GM12878 (cell line): Measurements from ENCODE around the gene SCRN2. TPM values are rescaled to one million over a fixed set of nuclear protein-coding genes. Genes with fewer than 3 reads are reported as not detected.

ENCODE experiments used
- ATAC-seq: fragments of 200-7000 bp; cut with Tn5 transposase; 3 replicates; pipeline ENCODE4 v1.9.1; 2020; ENCODE audit warnings: mild to moderate bottlenecking, moderate library complexity
- BruUV-seq: library from RNA; stranded (reverse); fragments of 400-500 nt; replicated peaks from 2 replicates; lab custom pipeline; 2021; lab: Mats Ljungman, UMichigan
- CTCF ChIA-PET: fragments of 300-600 bp; sonication (Branson Sonifier 250); formaldehyde crosslinking; extraction: SDS; loops from one replicate; lab custom pipeline; 2021; ENCODE audit warnings: inconsistent platforms; lab: Yijun Ruan, JAX
- POLR2A ChIA-PET: fragments of 350-600 bp; formaldehyde crosslinking; extraction: SDS; loops from one replicate; lab custom pipeline; 2021; ENCODE audit warnings: inconsistent platforms; lab: Charles Lee
- RAD21 ChIA-PET: fragments of 300-600 bp; sonication (Branson Sonifier 250); formaldehyde crosslinking; loops from one replicate; lab custom pipeline; 2023; ENCODE audit warnings: antibody characterized with exemption; ENCODE audit not compliant: unreplicated experiment; lab: Charles Lee
- SMC1A ChIA-PET: fragments of 300-600 bp; sonication (Branson Sonifier 250); formaldehyde crosslinking; loops from one replicate; lab custom pipeline; 2023; ENCODE audit not compliant: unreplicated experiment, uncharacterized antibody; lab: Charles Lee
- DNase-seq: peaks from one replicate; pipeline ENCODE4 v3.0.0-alpha.2; 2011; ENCODE audit warnings: low read depth, low spot score
- FAIRE-seq: peaks from 3 replicates; lab custom pipeline; 2011; peaks lifted over from hg19 to GRCh38; lab: Jason Lieb, UNC
- H2AFZ ChIP-seq: 2 replicates; pipeline ENCODE4 v1.6.0; 2011; ENCODE audit warnings: low read depth, low read length, control low read depth; ENCODE audit not compliant: control insufficient read depth
- H3K27ac ChIP-seq: 2 replicates; pipeline ENCODE4 v1.5.1; 2011; ENCODE audit warnings: control low read depth; ENCODE audit not compliant: control insufficient read depth, insufficient read depth
- H3K27me3 ChIP-seq, 2 experiments: replicated peaks in 1 of 2; 2 replicates each; pipeline versions ENCODE4 v1.6.0 to v1.6.1; 2011; ENCODE audit warnings: low read length in 1 of 2; ENCODE audit not compliant: control insufficient read depth in 2 of 2, insufficient read depth in 2 of 2
- H3K36me3 ChIP-seq, 2 experiments: 2 replicates each; pipeline ENCODE4 v1.5.1; 2011; ENCODE audit warnings: low read length in 1 of 2; ENCODE audit not compliant: control insufficient read depth in 2 of 2, insufficient read depth in 2 of 2
- H3K4me1 ChIP-seq: 2 replicates; pipeline ENCODE4 v1.6.1; 2011; ENCODE audit warnings: mild to moderate bottlenecking, low read length, moderate library complexity, mixed read lengths; ENCODE audit not compliant: control insufficient read depth, insufficient read depth
- H3K4me2 ChIP-seq: 2 replicates; pipeline ENCODE4 v1.6.0; 2011; ENCODE audit warnings: control low read depth; ENCODE audit not compliant: control insufficient read depth, insufficient read depth
- H3K4me3 ChIP-seq: fragments of 200-600 bp; sonication (generic); 2 replicates; pipeline ENCODE4 v1.5.1; 2016
- H3K79me2 ChIP-seq: 2 replicates; pipeline ENCODE4 v1.6.0; 2011; ENCODE audit warnings: low read length; ENCODE audit not compliant: control insufficient read depth, insufficient read depth
- H3K9ac ChIP-seq: 2 replicates; pipeline ENCODE4 v1.8.0; 2011; ENCODE audit warnings: low read length, control low read depth, mixed read lengths; ENCODE audit not compliant: control insufficient read depth, insufficient read depth
- H3K9me3 ChIP-seq: replicated peaks from 3 replicates; pipeline ENCODE4 v1.5.1; 2011; ENCODE audit warnings: mild to moderate bottlenecking, low read length; ENCODE audit not compliant: control insufficient read depth, insufficient read depth
- H4K20me1 ChIP-seq: 2 replicates; pipeline ENCODE4 v1.6.0; 2011; ENCODE audit not compliant: control insufficient read depth, insufficient read depth
- HSF1 ChIP-seq: fragments of 150-350 bp; IDR thresholded peaks from 2 replicates; pipeline ENCODE4 v1.6.1; 2014; ENCODE audit warnings: mild to moderate bottlenecking, low read depth, low read length
- IKZF1 ChIP-seq: fragments of 450-650 bp; conservative IDR thresholded peaks from 2 replicates; pipeline ENCODE4 v1.6.1; 2017; ENCODE audit warnings: antibody characterized with exemption, mild to moderate bottlenecking
- IRF4 ChIP-seq: IDR thresholded peaks from 2 replicates; pipeline ENCODE4 v1.6.1; 2011; ENCODE audit warnings: low read depth, low read length
- MTA3 ChIP-seq: IDR thresholded peaks from 2 replicates; pipeline ENCODE4 v1.6.1; 2012; ENCODE audit warnings: low read length, inconsistent platforms, borderline replicate concordance
- TBL1XR1 ChIP-seq: IDR thresholded peaks from 2 replicates; pipeline ENCODE4 v1.6.1; 2012; ENCODE audit warnings: low read depth, low read length, improper control_type of control experiment
- ZBTB4 ChIP-seq: fragments of 450-650 bp; formaldehyde crosslinking; IDR thresholded peaks from 2 replicates; pipeline ENCODE4 v1.4.0; 2022; ENCODE audit warnings: mild to moderate bottlenecking, moderate library complexity
- WGBS: methylation state at CpG from one replicate; pipeline ENCODE4 v1.1.6; 2016; ENCODE audit warnings: low lambda C conversion rate; ENCODE audit not compliant: insufficient replicate concordance, insufficient coverage; ENCODE audit errors: missing lambda C conversion rate; 5-methylcytosine and 5-hydroxymethylcytosine counted together
- in situ Hi-C: fragments of 300-500 bp; cut with MboI; formaldehyde crosslinking; loops from 9 replicates; pipeline ENCODE4 v1.14.3; 2018; ENCODE audit warnings: mixed read lengths
- intact Hi-C: fragments of 100-400 bp; cut with micrococcal nuclease; formaldehyde crosslinking; loops from one replicate; pipeline ENCODE4 v1.14.2; 2022; ENCODE audit not compliant: unreplicated experiment
- polyA plus RNA-seq, 11 experiments: library from polyadenylated mRNA; depleted of rRNA in 4 of 11; unstranded in 6 of 11; stranded (reverse) in 5 of 11; fragments of >200 nt; fragmentation: Nextera tagmentation in 4 of 11; fragmentation: Illumina TruSeq in 1 of 11; extraction: Ambion mirVana in 4 of 11; extraction: Trizol in 1 of 11; gene quantifications; 1 replicate in 1 of 11; 2 replicates in 10 of 11; pipeline versions ENCODE4 v1.2.1 to v1.2.3, GENCODE V29; 2011 to 2016; ENCODE audit warnings: inconsistent platforms in 2 of 11, missing spikeins in 2 of 11, low read depth in 1 of 11
- total RNA-seq, 4 experiments: library from RNA; depleted of rRNA in 3 of 4; stranded (reverse); fragments of >200 nt in 3 of 4; fragmentation: Illumina TruSeq in 1 of 4; extraction: Trizol in 1 of 4; gene quantifications; 2 replicates each; pipeline versions ENCODE4 v1.2.1 to v1.2.3, GENCODE V29; 2013 to 2021

SCRN2 gene
- total and polyA plus RNA-seq, 10 of the 15 experiments (the other 5 are each of a cell fraction or from before 2014, with no cell fraction given), result 0.34 to 33.3 (median 20.1) TPM

- H3K27me3 ChIP-seq, result peaks cover 14 to 19% of the 10 kb centered on the region in 2 experiments
- H3K79me2 ChIP-seq, result no peaks in the 10 kb centered on the region
- 53% methylated on average over 3 of the region's 3 CpGs for WGBS
- DNase-seq (no peak), FAIRE-seq (no peak), ATAC-seq (no peak)
- no peak overlapping the region for H3K27ac ChIP-seq
- TF ChIP-seq IRF4 (no peak), IKZF1 (no peak), HSF1 (no peak), TBL1XR1 (no peak), ZBTB4 (CRISPR knock-in tag) (no peak), MTA3 (no peak)
- CTCF ChIA-PET, result interaction anchor here (8.5 to 12.4 kb wide), 2 partner anchors 43 to 172 kb away, joined by 82 to 502 read pairs; partner anchors contain the start of gene SP2
- POLR2A ChIA-PET, result no interaction called here
- no TSS peak for BruUV-seq
- no peaks in the 10 kb centered on the region for H3K36me3 ChIP-seq
- intact Hi-C loops (no loop called here), in situ Hi-C loops (loop anchor here (10.0 kb wide), 1 partner anchor 779 kb away; the partner anchor contains the start of gene HOXB9)
- no peak overlapping the region for H3K4me2 ChIP-seq
- H2AFZ ChIP-seq, result no peak overlapping the region
- H3K4me1 ChIP-seq, result peaks cover 17% of the 10 kb centered on the region
- H3K4me3 ChIP-seq, result no peak overlapping the region
- H4K20me1 ChIP-seq, result no peaks in the 10 kb centered on the region
- SMC1A ChIA-PET, result interaction anchor here (1.3 to 13.1 kb wide), 4 partner anchors 43 to 173 kb away, joined by 4 to 231 read pairs (median 26); partner anchors contain the start of gene SP2
- RAD21 ChIA-PET, result interaction anchor here (2.8 to 7.7 kb wide), 2 partner anchors 43 to 173 kb away, joined by 8 to 206 read pairs; no protein-coding TSS in a partner anchor
- no peaks in the 10 kb centered on the region for H3K9me3 ChIP-seq
- H3K9ac ChIP-seq, result no peak overlapping the region
Measured at GRCh38 chr17:47845716-47846075, 4.6 kb upstream of the SCRN2 start.
